Lung (tissue), 12 donors: ENCODE results near the gene MPP7. TPM values are rescaled to one million over a fixed set of nuclear protein-coding genes. Genes with fewer than 3 reads are reported as not detected.

Experiments
- ATAC-seq: fragments of 200-7000 bp; cut with Tn5 transposase; one replicate; pipeline ENCODE4 v1.9.1; 2020; ENCODE audit warnings: moderate number of reproducible peaks; ENCODE audit not compliant: insufficient read depth, low FRiP score
- DNase-seq, 3 donors: peaks; one replicate each; pipeline ENCODE4 v3.0.0-alpha.2; 2013 to 2017
- H3K27ac ChIP-seq, 2 donors: one replicate each; pipeline ENCODE4 v1.5.1; 2013; ENCODE audit warnings: mild to moderate bottlenecking in 2 of 2, moderate library complexity in 2 of 2, control low read depth in 1 of 2, inconsistent platforms in 1 of 2, low read depth in 1 of 2, low read length in 1 of 2
- H3K27me3 ChIP-seq, 3 donors: one replicate each; pipeline ENCODE4 v1.5.1; 2013; ENCODE audit warnings: low read length in 2 of 3; ENCODE audit not compliant: control insufficient read depth in 3 of 3, insufficient read depth in 3 of 3
- H3K36me3 ChIP-seq, 4 donors: one replicate each; pipeline ENCODE4 v1.5.1; 2013; ENCODE audit warnings: low read length in 4 of 4, mild to moderate bottlenecking in 1 of 4, moderate library complexity in 1 of 4; ENCODE audit not compliant: control insufficient read depth in 4 of 4, insufficient read depth in 4 of 4
- H3K4me1 ChIP-seq, 5 donors: one replicate each; pipeline ENCODE4 v1.5.1; 2013; ENCODE audit warnings: low read length in 5 of 5, mild to moderate bottlenecking in 2 of 5, moderate library complexity in 1 of 5; ENCODE audit not compliant: control insufficient read depth in 5 of 5, insufficient read depth in 5 of 5
- H3K4me3 ChIP-seq: one replicate; pipeline ENCODE4 v1.5.1; 2013; ENCODE audit warnings: mild to moderate bottlenecking, control low read depth, moderate library complexity
- H3K9ac ChIP-seq, 2 donors: one replicate each; pipeline ENCODE4 v1.5.1; 2013; ENCODE audit warnings: low read length in 2 of 2, control low read depth in 1 of 2; ENCODE audit not compliant: insufficient read depth in 1 of 2
- H3K9me3 ChIP-seq, 4 donors: one replicate each; pipeline ENCODE4 v1.5.1; 2013; ENCODE audit warnings: low read length in 3 of 4, mild to moderate bottlenecking in 1 of 4, moderate library complexity in 1 of 4; ENCODE audit not compliant: control insufficient read depth in 4 of 4, insufficient read depth in 3 of 4
- WGBS, 2 donors: extraction: QIAGEN DNeasy Blood & Tissue Kit; methylation state at CpG; one replicate each; pipeline ENCODE4 v1.1.7; 2013; 5-methylcytosine and 5-hydroxymethylcytosine counted together
- polyA plus RNA-seq, 2 donors: library from polyadenylated mRNA; stranded (reverse); fragments of 200-250 nt; gene quantifications; one replicate each; pipeline ENCODE4 v1.2.1, GENCODE V29; 2013
- total RNA-seq, 2 donors: library from RNA; depleted of rRNA in 1 of 2; stranded (reverse); fragments of >200 nt in 1 of 2; gene quantifications; one replicate each; pipeline ENCODE4 v1.2.1, GENCODE V29; 2014 to 2021
- TF ChIP-seq, protein P1 (sequence below): IDR thresholded peaks from 2 replicates; pipeline ENCODE4 v1.5.1; 2012; ENCODE audit warnings: mild to moderate bottlenecking; ENCODE audit errors: control extremely low read depth, extremely low read depth
- donor health status: control.
- donor health status: control.
- donor health status: Bipolar disorder and iron deficiency.
- donor health status: healthy.
- donor health status: DM: yes; HTN: yes; CAD: no.

The MPP7 gene
- total and polyA plus RNA-seq, 4 donors: 7.0 to 37.2 (median 19.2) TPM

- WGBS, 2 donors: 67 to 85% methylated on average over 5 of the region's 5 CpGs
- Histone ChIP-seq H3K9ac (no peak overlapping the region), H3K36me3 (no peaks in the 10 kb centered on the region), H3K4me3 (no peak overlapping the region), H3K27me3 (peaks cover 0 to 3% (median 2%) of the 10 kb centered on the region in 3 donors), H3K27ac (no peak overlapping the region), H3K9me3 (no peaks in the 10 kb centered on the region), H3K4me1 (peaks cover 0 to 14% (median 4%) of the 10 kb centered on the region in 5 donors)
- ATAC-seq: peak; percentile 66
- DNase-seq: no peak
- TF ChIP-seq, protein P1, sequence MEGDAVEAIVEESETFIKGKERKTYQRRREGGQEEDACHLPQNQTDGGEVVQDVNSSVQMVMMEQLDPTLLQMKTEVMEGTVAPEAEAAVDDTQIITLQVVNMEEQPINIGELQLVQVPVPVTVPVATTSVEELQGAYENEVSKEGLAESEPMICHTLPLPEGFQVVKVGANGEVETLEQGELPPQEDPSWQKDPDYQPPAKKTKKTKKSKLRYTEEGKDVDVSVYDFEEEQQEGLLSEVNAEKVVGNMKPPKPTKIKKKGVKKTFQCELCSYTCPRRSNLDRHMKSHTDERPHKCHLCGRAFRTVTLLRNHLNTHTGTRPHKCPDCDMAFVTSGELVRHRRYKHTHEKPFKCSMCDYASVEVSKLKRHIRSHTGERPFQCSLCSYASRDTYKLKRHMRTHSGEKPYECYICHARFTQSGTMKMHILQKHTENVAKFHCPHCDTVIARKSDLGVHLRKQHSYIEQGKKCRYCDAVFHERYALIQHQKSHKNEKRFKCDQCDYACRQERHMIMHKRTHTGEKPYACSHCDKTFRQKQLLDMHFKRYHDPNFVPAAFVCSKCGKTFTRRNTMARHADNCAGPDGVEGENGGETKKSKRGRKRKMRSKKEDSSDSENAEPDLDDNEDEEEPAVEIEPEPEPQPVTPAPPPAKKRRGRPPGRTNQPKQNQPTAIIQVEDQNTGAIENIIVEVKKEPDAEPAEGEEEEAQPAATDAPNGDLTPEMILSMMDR: no peak
Observed at GRCh38 chr10:28291881-28292297, 11.0 kb downstream of the MPP7 start.

DNA sequence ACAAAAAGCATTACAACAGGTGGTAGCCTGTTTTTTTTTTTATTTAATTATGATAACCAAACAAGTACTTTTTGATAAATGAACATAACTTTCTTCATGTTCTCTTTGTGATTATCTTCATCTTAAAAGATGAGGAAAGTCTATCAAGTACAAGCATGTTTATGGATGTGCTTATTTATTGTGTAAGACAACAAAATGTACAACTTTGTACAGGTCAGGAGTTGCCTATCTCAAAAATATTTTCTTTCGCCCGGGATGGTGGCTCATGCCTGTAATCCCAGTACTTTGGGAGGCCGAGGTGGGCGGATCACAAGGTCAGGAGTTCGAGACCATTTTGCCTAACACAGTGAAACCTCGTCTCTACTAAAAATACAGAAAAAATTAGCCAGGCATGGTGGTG lies 17.0 kb downstream of the MPP7 start:
- WGBS, 2 donors: 91 to 92% methylated on average over 6 of the region's 6 CpGs
- Histone ChIP-seq H3K4me3 (no peak overlapping the region), H3K9me3 (no peaks in the 10 kb centered on the region), H3K4me1 (peaks cover 0 to 2% (median 0%) of the 10 kb centered on the region in 5 donors), H3K27ac (no peak overlapping the region), H3K27me3 (no peaks in the 10 kb centered on the region), H3K36me3 (no peaks in the 10 kb centered on the region), H3K9ac (no peak overlapping the region)
- TF ChIP-seq, protein P1: no peak
- no peak for DNase-seq
- no peak for ATAC-seq

GRCh38 chr10:28284126-28284525 lies 18.7 kb downstream of the MPP7 start:
- no peak for ATAC-seq
- Histone ChIP-seq H3K4me1 (no peaks in the 10 kb centered on the region), H3K9ac (no peak overlapping the region), H3K27ac (no peak overlapping the region), H3K36me3 (no peaks in the 10 kb centered on the region), H3K27me3 (no peaks in the 10 kb centered on the region), H3K9me3 (no peaks in the 10 kb centered on the region), H3K4me3 (no peak overlapping the region)
- TF ChIP-seq, protein P1: no peak
- DNase-seq: peak; percentile 20 to 68 (median 41)

GRCh38 chr10:28283251-28283650 lies 19.6 kb downstream of the MPP7 start:
- TF ChIP-seq, protein P1: no peak
- no peak for ATAC-seq
- no peak overlapping the region for H3K27ac ChIP-seq
- 88 to 93% methylated on average over 2 of the region's 2 CpGs for WGBS, 2 donors
- no peak overlapping the region for H3K4me3 ChIP-seq
- no peak overlapping the region for H3K9ac ChIP-seq
- H3K27me3 ChIP-seq: no peaks in the 10 kb centered on the region
- no peaks in the 10 kb centered on the region for H3K9me3 ChIP-seq
- H3K36me3 ChIP-seq: no peaks in the 10 kb centered on the region
- no peak for DNase-seq
- H3K4me1 ChIP-seq: no peaks in the 10 kb centered on the region
